ENCODE results near the gene CHCHD3.

The CHCHD3 gene

DNA sequence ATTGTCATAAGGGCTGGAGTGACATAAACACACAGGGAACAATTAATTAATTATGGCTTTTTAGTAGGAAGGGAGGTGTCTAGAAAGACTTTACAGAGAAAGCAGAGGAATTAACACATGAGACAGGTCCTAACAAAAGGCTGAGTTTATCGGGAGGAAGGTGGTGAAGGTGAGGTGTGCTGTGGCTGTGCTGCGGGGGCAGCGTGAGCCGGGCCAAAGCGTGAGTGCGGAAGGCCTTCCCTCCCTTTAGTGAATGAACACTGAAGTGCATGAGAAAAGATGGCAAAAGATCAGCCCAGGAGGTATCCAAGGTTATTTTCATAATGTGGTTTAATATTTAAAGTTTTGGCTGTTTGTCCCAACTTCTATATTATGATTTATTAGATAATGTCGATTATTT, 262.2 kb downstream of the CHCHD3 start:
- no peak for DNase-seq

GRCh38 chr7:132817949-132818348, 263.9 kb downstream of the CHCHD3 start:
- no peak for DNase-seq

GRCh38 chr7:132815696-132816311, 266.1 kb downstream of the CHCHD3 start:
- DNase-seq = no peak

- DNase-seq = no peak
These were observed 266.8 kb downstream of the CHCHD3 start for GRCh38 chr7:132815130-132815529.

- DNase-seq = no peak
These were observed 271.3 kb downstream of the CHCHD3 start for GRCh38 chr7:132810561-132810960.

DNA sequence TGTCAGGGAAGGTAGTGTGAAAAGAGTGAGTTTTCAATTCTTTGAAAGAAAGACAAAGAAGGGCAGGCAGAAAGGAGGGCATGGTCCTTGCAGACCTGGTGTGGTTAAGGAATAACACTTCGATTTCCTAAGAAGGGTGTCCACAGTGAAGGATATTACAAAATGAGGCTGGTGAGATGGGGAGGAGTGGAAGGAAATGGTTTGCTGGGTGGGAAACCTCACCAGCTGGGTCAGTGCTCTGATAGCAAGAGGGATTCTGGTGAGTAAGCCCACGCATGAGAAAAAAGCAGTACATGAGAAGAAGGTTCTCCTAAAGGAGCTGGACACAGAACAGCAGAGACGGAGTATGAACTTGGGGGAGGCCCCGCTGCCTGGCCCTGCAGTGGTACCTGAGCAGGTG, 275.1 kb downstream of the CHCHD3 start:
- DNase-seq = no peak

DNA sequence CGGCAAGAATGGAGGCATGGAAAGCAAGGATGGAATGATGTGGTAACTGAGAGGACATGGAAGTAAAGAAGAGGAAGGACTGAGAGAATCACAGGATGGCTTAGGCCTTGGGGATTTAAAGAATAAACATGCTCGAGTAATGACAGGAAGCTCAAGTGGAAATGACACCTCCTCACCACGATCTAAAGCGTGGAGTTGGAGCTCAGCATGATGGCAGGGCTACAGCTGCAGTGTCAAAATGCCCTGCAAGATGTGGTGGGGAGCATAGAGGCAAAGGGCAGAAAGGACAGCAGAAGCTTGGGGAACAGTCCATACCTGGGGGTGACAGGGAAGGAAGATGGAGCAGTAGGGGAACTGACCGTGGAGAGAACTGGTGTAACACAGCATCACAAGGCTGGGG, 276.1 kb downstream of the CHCHD3 start:
- DNase-seq = no peak

DNA sequence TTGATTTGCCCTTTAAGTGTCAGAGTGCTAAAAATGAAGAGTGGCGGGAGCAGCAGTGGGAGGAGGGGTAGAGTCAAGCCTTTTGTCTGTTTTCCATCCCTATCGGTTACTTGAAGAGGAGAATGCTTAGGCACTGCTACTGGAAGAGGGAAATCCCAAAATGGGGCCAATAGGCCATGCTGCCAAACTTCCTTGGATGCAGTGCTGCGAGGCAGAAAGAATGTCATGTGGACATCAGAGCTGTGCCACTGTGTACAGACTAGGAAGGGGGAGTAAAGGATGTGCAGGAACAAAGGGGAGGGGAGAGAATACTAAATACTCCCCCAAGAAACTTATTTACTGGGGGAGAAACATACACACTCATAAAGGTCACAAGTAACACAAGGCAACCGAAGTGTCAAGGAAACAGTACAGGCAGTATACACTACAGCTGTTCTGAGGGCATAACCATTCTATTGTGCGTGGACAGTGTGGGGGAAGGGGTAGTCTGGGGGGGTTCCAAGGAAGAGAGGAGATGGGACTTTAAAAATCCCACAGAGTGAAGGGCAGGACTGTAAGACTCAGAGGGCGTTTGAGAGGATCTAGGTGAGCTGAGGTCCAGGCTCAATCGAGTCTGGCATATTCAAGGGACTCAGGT, 276.9 kb downstream of the CHCHD3 start:
- no peak for DNase-seq

DNA sequence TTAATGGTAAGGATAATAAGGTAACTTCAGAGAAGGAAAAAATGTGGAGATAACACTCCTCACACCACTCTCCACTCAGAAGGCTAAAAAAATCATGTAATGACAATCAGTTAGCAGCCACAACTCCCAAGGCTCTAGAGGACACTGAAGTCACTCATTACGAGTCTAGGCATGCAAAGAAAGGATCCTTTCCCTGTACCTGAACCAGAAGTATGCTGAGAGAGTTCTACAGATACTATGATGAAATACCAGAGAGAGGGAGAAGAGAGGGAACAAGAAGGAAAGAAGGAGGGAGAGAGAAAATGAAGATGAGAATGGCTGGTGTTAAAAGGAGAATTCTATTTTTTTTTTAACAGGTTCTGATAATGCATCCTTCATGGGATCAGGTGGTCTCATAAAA, 281.4 kb downstream of the CHCHD3 start:
- no peak for DNase-seq

- no peak for DNase-seq
These were observed 282.8 kb downstream of the CHCHD3 start for GRCh38 chr7:132799081-132799413.

DNA sequence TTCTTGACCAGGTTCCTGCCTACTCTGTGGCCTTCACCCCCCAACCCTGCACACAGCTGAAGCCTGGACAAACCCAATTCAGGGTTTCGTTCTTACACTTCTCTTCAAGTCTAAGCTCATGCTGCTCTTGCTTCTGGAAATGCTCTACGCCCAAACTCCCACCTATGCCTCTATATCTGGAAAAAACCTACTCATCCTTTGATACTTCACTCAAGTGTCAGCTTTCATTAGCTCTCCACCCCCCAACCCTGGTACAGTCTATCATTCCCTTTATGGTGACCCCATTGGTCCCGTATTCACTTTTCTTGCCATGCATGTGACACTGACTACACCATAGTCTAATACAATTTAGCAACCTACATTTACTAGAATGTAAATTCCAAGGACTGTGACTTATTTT, 284.7 kb downstream of the CHCHD3 start:
- DNase-seq = no peak

GRCh38 chr7:132793474-132793873, 288.4 kb downstream of the CHCHD3 start:
- no peak for DNase-seq

- no peak for DNase-seq
These were observed 290.9 kb downstream of the CHCHD3 start for GRCh38 chr7:132791036-132791435.

DNA sequence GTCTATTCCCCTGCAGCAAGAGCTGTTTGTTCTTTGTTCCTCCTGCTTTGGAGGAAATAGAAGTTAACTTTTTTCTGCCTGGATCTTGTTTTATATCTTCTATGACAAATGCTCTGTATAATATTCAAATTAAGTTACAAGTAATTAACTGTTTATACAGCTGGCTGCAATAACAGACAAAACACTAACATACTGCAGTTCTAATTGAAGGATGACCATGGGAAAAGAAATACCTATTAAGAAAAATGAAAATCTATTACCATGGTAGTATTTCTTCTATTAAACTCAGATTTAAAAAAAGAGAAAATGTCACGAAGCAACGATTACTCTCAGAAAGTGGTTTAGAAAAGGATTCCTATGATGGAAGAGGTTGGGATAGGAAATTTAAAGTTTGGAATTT, 291.8 kb downstream of the CHCHD3 start:
- no peak for DNase-seq

DNA sequence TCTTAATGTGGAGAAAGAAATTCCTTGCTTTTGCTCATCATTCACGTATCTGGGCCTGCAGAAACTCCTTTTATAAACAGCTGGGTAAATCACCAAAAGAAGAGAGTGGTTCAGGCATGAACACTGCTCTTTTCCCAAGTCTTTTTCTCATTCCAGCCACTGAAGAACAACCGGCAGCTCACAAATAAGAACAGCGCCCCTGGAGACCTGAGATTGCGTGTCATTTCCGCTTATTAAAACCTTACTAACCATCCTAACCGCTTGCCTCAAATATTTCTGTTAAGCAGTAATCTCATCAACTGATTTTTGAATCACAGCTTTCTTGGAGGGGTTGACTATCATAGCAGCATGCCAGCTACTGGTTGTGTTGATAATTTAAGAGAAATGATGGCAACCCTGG, 292.6 kb downstream of the CHCHD3 start:
- DNase-seq = no peak

DNA sequence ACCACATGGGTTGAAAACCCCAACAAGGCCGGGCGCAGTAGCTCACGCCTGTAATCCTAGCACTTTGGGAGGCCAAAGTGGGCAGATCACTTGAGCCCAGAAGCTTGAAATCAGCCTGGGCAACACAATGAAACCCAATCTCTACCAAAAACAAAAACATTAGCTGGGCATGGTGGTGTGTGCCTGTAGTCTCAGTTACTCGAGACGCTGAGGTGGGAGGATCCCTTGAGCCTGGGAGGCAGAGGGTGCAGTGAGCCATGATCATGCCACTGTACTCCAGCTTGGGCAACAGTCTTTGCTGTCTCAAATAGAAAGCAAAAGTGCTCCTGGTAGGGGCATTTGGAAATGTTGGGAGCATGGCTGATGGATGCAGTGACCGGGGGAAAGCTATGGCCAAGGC, 296.0 kb downstream of the CHCHD3 start:
- DNase-seq = no peak

- no peak for DNase-seq
These were observed 297.5 kb downstream of the CHCHD3 start for GRCh38 chr7:132784406-132784805.

- DNase-seq = no peak
These were observed 298.1 kb downstream of the CHCHD3 start for GRCh38 chr7:132783824-132784223.

- no peak for DNase-seq
These were observed 298.9 kb downstream of the CHCHD3 start for GRCh38 chr7:132782777-132783640.

GRCh38 chr7:132780822-132781221, 301.1 kb downstream of the CHCHD3 start:
- no peak for DNase-seq

GRCh38 chr7:132779164-132779563, 302.7 kb downstream of the CHCHD3 start:
- no peak for DNase-seq

GRCh38 chr7:132778761-132779160, 303.1 kb downstream of the CHCHD3 start:
- DNase-seq = no peak

- DNase-seq = no peak
These were observed 303.9 kb downstream of the CHCHD3 start for GRCh38 chr7:132777956-132778355.
